HG03196 (cell line): ENCODE results near the gene SLC5A5.

ENCODE experiments used
- ATAC-seq: cut with Tn5 transposase; IDR thresholded peaks from one replicate; pipeline ENCODE4 v1.9.1; 2021; ENCODE audit not compliant: unreplicated experiment

SLC5A5 gene

GRCh38 chr19:17846146-17846545 lies 25.6 kb upstream of the SLC5A5 start:
- ATAC-seq, result no peak

GRCh38 chr19:17847538-17848366 lies 24.0 kb upstream of the SLC5A5 start, which contains the start of gene JAK3:
Gene JAK3 (minus strand): TSS chr19:17847982. CDS start chr19:17844417, 3,565 bp downstream.
- peak; percentile 43 for ATAC-seq

- ATAC-seq, result no peak
These were observed 23.0 kb upstream of the SLC5A5 start for GRCh38 chr19:17848595-17849292.

- no peak for ATAC-seq
These were observed 17.7 kb upstream of the SLC5A5 start for GRCh38 chr19:17854061-17854460.

GRCh38 chr19:17855280-17856152 lies 16.2 kb upstream of the SLC5A5 start:
- ATAC-seq, result no peak

- peak; percentile 89 for ATAC-seq
These were observed 12.0 kb upstream of the SLC5A5 start, which contains the start of gene RPL18A for GRCh38 chr19:17859533-17860330. Gene RPL18A (plus strand): TSS chr19:17859910. CDS start chr19:17859957, 47 bp downstream.

- no peak for ATAC-seq
These were observed 11.3 kb upstream of the SLC5A5 start for GRCh38 chr19:17860331-17860992.

- no peak for ATAC-seq
These were observed 10.8 kb upstream of the SLC5A5 start for GRCh38 chr19:17860993-17861360.

- ATAC-seq, result no peak
These were observed 10.0 kb upstream of the SLC5A5 start for GRCh38 chr19:17861542-17862402.

- ATAC-seq, result no peak
These were observed 8.8 kb upstream of the SLC5A5 start for GRCh38 chr19:17862711-17863519.

GRCh38 chr19:17863520-17864182 lies 8.1 kb upstream of the SLC5A5 start:
- ATAC-seq, result no peak

- ATAC-seq, result no peak
These were observed 6.1 kb upstream of the SLC5A5 start for GRCh38 chr19:17865364-17866311.

- ATAC-seq, result no peak
These were observed 5.3 kb upstream of the SLC5A5 start for GRCh38 chr19:17866312-17866963.

- no peak for ATAC-seq
These were observed 4.7 kb upstream of the SLC5A5 start for GRCh38 chr19:17866964-17867486.

GRCh38 chr19:17868669-17869068 lies 3.1 kb upstream of the SLC5A5 start:
- no peak for ATAC-seq
